Endodermal cell (in vitro differentiated cells): ENCODE results near the gene MAD2L2. TPM values are rescaled to one million over a fixed set of nuclear protein-coding genes. Genes with fewer than 3 reads are reported as not detected.

Experiments
- DNase-seq: peaks from one replicate; pipeline ENCODE4 v3.0.0-alpha.2; 2017
- H3K27ac ChIP-seq: 2 replicates; pipeline ENCODE4 v1.5.1; 2013; ENCODE audit warnings: mild to moderate bottlenecking, low read depth, low read length, moderate library complexity
- H3K27me3 ChIP-seq: 2 replicates; pipeline ENCODE4 v1.6.1; 2013; ENCODE audit warnings: mild to moderate bottlenecking, low read length, moderate library complexity; ENCODE audit not compliant: insufficient read depth, control insufficient read depth, poor library complexity, severe bottlenecking
- H3K36me3 ChIP-seq: 2 replicates; pipeline ENCODE4 v1.7.0; 2013; ENCODE audit warnings: mild to moderate bottlenecking, low read length, moderate library complexity; ENCODE audit not compliant: control insufficient read depth, insufficient read depth
- H3K4me1 ChIP-seq: one replicate; pipeline ENCODE4 v1.7.0; 2013; ENCODE audit warnings: low read length; ENCODE audit not compliant: control insufficient read depth, insufficient read depth
- H3K4me3 ChIP-seq: 2 replicates; pipeline ENCODE4 v1.5.1; 2013; ENCODE audit warnings: mild to moderate bottlenecking, low read length, moderate library complexity
- H3K9ac ChIP-seq: 2 replicates; pipeline ENCODE4 v1.6.1; 2013; ENCODE audit warnings: mild to moderate bottlenecking, low read length, moderate library complexity; ENCODE audit not compliant: poor library complexity, severe bottlenecking; ENCODE audit errors: extremely low read depth
- H3K9me3 ChIP-seq: 2 replicates; pipeline ENCODE4 v1.6.1; 2013; ENCODE audit warnings: mild to moderate bottlenecking, low read length, moderate library complexity; ENCODE audit not compliant: control insufficient read depth
- H3K27ac Mint-ChIP-seq: 2 replicates; pipeline ENCODE4 v1.8.0; 2020; ENCODE audit warnings: mixed read lengths
- H3K27me3 Mint-ChIP-seq: 2 replicates; pipeline ENCODE4 v1.8.0; 2021; ENCODE audit warnings: mild to moderate bottlenecking, mixed read lengths; ENCODE audit not compliant: insufficient read depth
- H3K36me3 Mint-ChIP-seq: 2 replicates; pipeline ENCODE4 v1.8.0; 2020; ENCODE audit warnings: low read depth, mixed read lengths
- H3K4me1 Mint-ChIP-seq: 2 replicates; pipeline ENCODE4 v1.8.0; 2020; ENCODE audit warnings: mixed read lengths
- H3K4me3 Mint-ChIP-seq: 2 replicates; pipeline ENCODE4 v1.8.0; 2020; ENCODE audit warnings: mild to moderate bottlenecking, moderate library complexity, mixed read lengths
- H3K9me3 Mint-ChIP-seq: 2 replicates; pipeline ENCODE4 v1.8.0; 2020; ENCODE audit warnings: mild to moderate bottlenecking, mixed read lengths
- WGBS, 2 experiments: methylation state at CpG; one replicate each; pipeline versions ENCODE4 v1.1.5 to v1.1.7; 2013; ENCODE audit warnings: missing lambda C conversion rate in 2 of 2, mixed read lengths in 1 of 2; ENCODE audit not compliant: insufficient coverage in 1 of 2, insufficient read length in 1 of 2; 5-methylcytosine and 5-hydroxymethylcytosine counted together
- total RNA-seq, 2 donors: library from RNA; stranded (reverse); fragmentation: NEBNext Ultra II Directional in 1 of 2; extraction: Animal tissue kit (Norgen Biotek cat#: 25700) in 1 of 2; gene quantifications; 2 replicates in 1 of 2; 3 replicates in 1 of 2; pipeline ENCODE4 v1.2.1, GENCODE V29; 2021
- TF ChIP-seq, protein P1 (sequence below): fragments of 200-600 bp; sonication (generic); conservative IDR thresholded peaks from 2 replicates; pipeline ENCODE4 v1.5.0; 2021; ENCODE audit warnings: antibody characterized with exemption, mild to moderate bottlenecking

Gene MAD2L2
- total RNA-seq, 2 donors from 2014 or later: 128 to 132 TPM

DNA sequence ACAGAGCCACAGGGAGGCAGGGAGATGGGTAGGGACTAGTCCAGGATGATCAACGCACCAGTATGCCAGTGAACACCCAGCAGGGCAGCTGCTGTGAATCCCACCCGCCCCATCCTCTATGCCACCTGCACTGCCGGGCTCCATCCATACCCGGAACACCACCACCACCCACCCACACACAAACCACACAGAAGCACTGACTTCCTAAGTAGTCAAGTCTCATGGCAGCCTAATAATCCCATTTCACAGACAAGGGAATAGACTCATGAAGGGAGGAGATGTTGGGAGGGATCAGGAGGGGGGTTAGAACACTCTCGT lies 16.9 kb upstream of the MAD2L2 start:
- DNase-seq: no peak
- no peak overlapping the region for H3K9ac ChIP-seq
- Mint-ChIP-seq H3K27ac (no peak overlapping the region), H3K4me3 (no peak overlapping the region), H3K36me3 (no peaks in the 10 kb centered on the region), H3K27me3 (peaks cover 8% of the 10 kb centered on the region), H3K4me1 (peaks cover 26% of the 10 kb centered on the region), H3K9me3 (no peaks in the 10 kb centered on the region)
- no peaks in the 10 kb centered on the region for H3K4me1 ChIP-seq
- H3K27me3 ChIP-seq: peaks cover 11% of the 10 kb centered on the region
- 60 to 87% methylated on average over 2 to 5 of the region's 5 CpGs for WGBS, 2 experiments
- TF ChIP-seq, protein P1, sequence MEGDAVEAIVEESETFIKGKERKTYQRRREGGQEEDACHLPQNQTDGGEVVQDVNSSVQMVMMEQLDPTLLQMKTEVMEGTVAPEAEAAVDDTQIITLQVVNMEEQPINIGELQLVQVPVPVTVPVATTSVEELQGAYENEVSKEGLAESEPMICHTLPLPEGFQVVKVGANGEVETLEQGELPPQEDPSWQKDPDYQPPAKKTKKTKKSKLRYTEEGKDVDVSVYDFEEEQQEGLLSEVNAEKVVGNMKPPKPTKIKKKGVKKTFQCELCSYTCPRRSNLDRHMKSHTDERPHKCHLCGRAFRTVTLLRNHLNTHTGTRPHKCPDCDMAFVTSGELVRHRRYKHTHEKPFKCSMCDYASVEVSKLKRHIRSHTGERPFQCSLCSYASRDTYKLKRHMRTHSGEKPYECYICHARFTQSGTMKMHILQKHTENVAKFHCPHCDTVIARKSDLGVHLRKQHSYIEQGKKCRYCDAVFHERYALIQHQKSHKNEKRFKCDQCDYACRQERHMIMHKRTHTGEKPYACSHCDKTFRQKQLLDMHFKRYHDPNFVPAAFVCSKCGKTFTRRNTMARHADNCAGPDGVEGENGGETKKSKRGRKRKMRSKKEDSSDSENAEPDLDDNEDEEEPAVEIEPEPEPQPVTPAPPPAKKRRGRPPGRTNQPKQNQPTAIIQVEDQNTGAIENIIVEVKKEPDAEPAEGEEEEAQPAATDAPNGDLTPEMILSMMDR: no peak
- no peak overlapping the region for H3K27ac ChIP-seq
- no peak overlapping the region for H3K4me3 ChIP-seq
- H3K9me3 ChIP-seq: no peaks in the 10 kb centered on the region
- no peaks in the 10 kb centered on the region for H3K36me3 ChIP-seq

DNA sequence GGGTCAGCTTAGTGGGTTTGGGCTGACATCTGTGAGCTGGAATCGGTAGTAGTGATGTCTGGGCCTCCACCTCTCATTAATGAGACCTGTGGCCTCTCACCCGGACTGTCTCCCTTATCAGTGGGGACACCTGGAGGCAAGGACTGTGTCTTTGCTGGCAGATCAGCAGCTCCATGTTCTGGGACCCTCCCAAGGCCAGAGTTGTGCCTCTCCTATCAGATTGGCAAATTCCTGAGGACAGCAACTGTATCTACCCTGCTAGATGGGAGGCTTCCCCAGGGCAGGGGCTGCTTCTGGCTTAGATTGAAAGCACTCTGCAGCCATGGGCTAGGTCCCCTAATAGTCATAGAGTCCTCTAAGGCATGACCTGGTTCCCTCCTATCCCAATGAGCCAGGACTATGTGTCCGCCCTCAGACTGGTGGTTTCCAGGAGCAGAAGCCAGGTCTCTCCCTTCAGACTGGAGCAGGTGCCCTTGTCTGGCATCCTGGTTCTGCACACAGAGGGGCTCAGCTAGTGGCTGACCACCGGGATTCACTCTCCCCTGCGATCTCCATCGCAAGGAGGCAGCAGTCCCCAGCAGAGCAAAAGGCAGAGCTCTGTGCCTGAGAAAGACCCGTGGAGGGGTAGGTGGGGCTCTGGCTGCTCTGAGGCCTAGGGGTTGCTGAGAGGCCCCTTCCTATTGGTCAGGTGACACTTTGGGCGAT lies 16.4 kb upstream of the MAD2L2 start:
- Mint-ChIP-seq H3K4me1 (peaks cover 26% of the 10 kb centered on the region), H3K36me3 (no peaks in the 10 kb centered on the region), H3K4me3 (no peak overlapping the region), H3K9me3 (no peaks in the 10 kb centered on the region), H3K27me3 (peaks cover 13% of the 10 kb centered on the region), H3K27ac (no peak overlapping the region)
- no peak overlapping the region for H3K9ac ChIP-seq
- H3K27ac ChIP-seq: no peak overlapping the region
- no peaks in the 10 kb centered on the region for H3K4me1 ChIP-seq
- H3K27me3 ChIP-seq: peaks cover 16% of the 10 kb centered on the region
- no peaks in the 10 kb centered on the region for H3K36me3 ChIP-seq
- H3K4me3 ChIP-seq: no peak overlapping the region
- H3K9me3 ChIP-seq: no peaks in the 10 kb centered on the region
- TF ChIP-seq, protein P1: no peak
- DNase-seq: no peak
- WGBS, 2 experiments: 60 to 84% methylated on average over 5 to 8 of the region's 8 CpGs

- Histone ChIP-seq H3K36me3 (no peaks in the 10 kb centered on the region), H3K9ac (no peak overlapping the region), H3K4me1 (no peaks in the 10 kb centered on the region)
Measured at GRCh38 chr1:11695861-11696260, 14.9 kb upstream of the MAD2L2 start.

More at GRCh38 chr1:11695861-11696260, 14.9 kb upstream of the MAD2L2 start:
- no peaks in the 10 kb centered on the region for H3K9me3 ChIP-seq
- TF ChIP-seq, protein P1: no peak
- no peak for DNase-seq
- H3K4me3 Mint-ChIP-seq: no peak overlapping the region
- no peak overlapping the region for H3K4me3 ChIP-seq
- no peaks in the 10 kb centered on the region for H3K9me3 Mint-ChIP-seq
- peak overlapping the region; percentile 8 for H3K27ac ChIP-seq
- peaks cover 27% of the 10 kb centered on the region for H3K27me3 ChIP-seq
- 81 to 82% methylated on average over 2 to 6 of the region's 6 CpGs for WGBS, 2 experiments
- peaks cover 19% of the 10 kb centered on the region for H3K27me3 Mint-ChIP-seq
- H3K4me1 Mint-ChIP-seq: peaks cover 20% of the 10 kb centered on the region
- no peaks in the 10 kb centered on the region for H3K36me3 Mint-ChIP-seq
- no peak overlapping the region for H3K27ac Mint-ChIP-seq
